ENCODE data around the gene GASK1B.

The GASK1B gene

GRCh38 chr4:158214856-158215255, 42.0 kb upstream of the GASK1B start:
- Histone ChIP-seq H3K36me3 (ENCODE audit: insufficient read depth, low read length) (no peaks in the 10 kb centered on the region), H3K4me1 (ENCODE audit: insufficient read depth, low read length, severe bottlenecking) (no peaks in the 10 kb centered on the region), H3K27ac (ENCODE audit: low read depth, low read length, poor library complexity, severe bottlenecking) (no peak overlapping the region), H3K9ac (ENCODE audit: low read length) (no peak overlapping the region), H3F3A (ENCODE audit: insufficient read depth, low read length) (no peaks in the 10 kb centered on the region), H4K20me1 (ENCODE audit: insufficient read depth, low read length) (no peaks in the 10 kb centered on the region), H3K9me3 (ENCODE audit: low read length) (no peaks in the 10 kb centered on the region), H3K4me3 (ENCODE audit: low read depth, low read length, poor library complexity, severe bottlenecking) (no peak overlapping the region), H2AFZ (ENCODE audit: low read length) (no peak overlapping the region), H3K27me3 (ENCODE audit: insufficient read depth, low read length) (no peaks in the 10 kb centered on the region), H3K4me2 (ENCODE audit: low read length) (no peak overlapping the region), H3K79me2 (ENCODE audit: insufficient read depth, low read length) (no peaks in the 10 kb centered on the region), H3K9me2 (ENCODE audit: low read depth, low read length) (no peaks in the 10 kb centered on the region)
- TF ChIP-seq, protein P1, sequence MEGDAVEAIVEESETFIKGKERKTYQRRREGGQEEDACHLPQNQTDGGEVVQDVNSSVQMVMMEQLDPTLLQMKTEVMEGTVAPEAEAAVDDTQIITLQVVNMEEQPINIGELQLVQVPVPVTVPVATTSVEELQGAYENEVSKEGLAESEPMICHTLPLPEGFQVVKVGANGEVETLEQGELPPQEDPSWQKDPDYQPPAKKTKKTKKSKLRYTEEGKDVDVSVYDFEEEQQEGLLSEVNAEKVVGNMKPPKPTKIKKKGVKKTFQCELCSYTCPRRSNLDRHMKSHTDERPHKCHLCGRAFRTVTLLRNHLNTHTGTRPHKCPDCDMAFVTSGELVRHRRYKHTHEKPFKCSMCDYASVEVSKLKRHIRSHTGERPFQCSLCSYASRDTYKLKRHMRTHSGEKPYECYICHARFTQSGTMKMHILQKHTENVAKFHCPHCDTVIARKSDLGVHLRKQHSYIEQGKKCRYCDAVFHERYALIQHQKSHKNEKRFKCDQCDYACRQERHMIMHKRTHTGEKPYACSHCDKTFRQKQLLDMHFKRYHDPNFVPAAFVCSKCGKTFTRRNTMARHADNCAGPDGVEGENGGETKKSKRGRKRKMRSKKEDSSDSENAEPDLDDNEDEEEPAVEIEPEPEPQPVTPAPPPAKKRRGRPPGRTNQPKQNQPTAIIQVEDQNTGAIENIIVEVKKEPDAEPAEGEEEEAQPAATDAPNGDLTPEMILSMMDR (IDR thresholded peaks at IDR 0.05; ENCODE audit: low read length) = no peak
- TF ChIP-seq EZH2 (IDR thresholded peaks at IDR 0.05; ENCODE audit: borderline replicate concordance, low read length) = no peak

- TF ChIP-seq EZH2 (IDR thresholded peaks at IDR 0.05; ENCODE audit: borderline replicate concordance, low read length) = no peak
- TF ChIP-seq, protein P1 (IDR thresholded peaks at IDR 0.05; ENCODE audit: low read length) = no peak
- H3K4me1 ChIP-seq (ENCODE audit: insufficient read depth, low read length, severe bottlenecking) = no peaks in the 10 kb centered on the region
- H3K36me3 ChIP-seq (ENCODE audit: insufficient read depth, low read length) = no peaks in the 10 kb centered on the region
- H3K9me3 ChIP-seq (ENCODE audit: low read length) = no peaks in the 10 kb centered on the region
- no peak overlapping the region for H2AFZ ChIP-seq (ENCODE audit: low read length)
- H4K20me1 ChIP-seq (ENCODE audit: insufficient read depth, low read length) = no peaks in the 10 kb centered on the region
- no peak overlapping the region for H3K27ac ChIP-seq (ENCODE audit: low read depth, low read length, poor library complexity, severe bottlenecking)
- no peaks in the 10 kb centered on the region for H3K9me2 ChIP-seq (ENCODE audit: low read depth, low read length)
- H3K9ac ChIP-seq (ENCODE audit: low read length) = no peak overlapping the region
- no peaks in the 10 kb centered on the region for H3K79me2 ChIP-seq (ENCODE audit: insufficient read depth, low read length)
- H3K4me3 ChIP-seq (ENCODE audit: low read depth, low read length, poor library complexity, severe bottlenecking) = no peak overlapping the region
- no peaks in the 10 kb centered on the region for H3F3A ChIP-seq (ENCODE audit: insufficient read depth, low read length)
- no peaks in the 10 kb centered on the region for H3K27me3 ChIP-seq (ENCODE audit: insufficient read depth, low read length)
- no peak overlapping the region for H3K4me2 ChIP-seq (ENCODE audit: low read length)
Measured at GRCh38 chr4:158213466-158213865, 40.6 kb upstream of the GASK1B start.

DNA sequence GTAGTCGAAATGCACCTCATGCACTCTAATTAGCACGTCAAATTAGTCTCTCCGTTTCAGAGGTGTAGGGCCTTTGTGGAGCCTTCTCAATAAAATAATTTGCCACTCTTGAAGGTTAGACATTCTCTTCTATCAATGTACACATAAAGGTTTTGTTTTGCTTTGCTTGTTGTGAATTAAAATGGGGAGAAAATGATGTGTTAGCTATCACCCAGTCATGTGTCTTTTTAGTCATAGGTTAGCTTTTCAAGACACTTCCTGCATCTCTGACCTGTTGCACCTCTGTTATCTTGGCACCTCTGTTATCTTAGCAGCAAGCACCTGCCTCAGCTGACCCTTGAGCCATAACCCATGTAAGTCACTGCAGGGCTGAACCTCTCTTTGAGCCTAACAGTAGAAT, 38.4 kb upstream of the GASK1B start:
- Histone ChIP-seq H3F3A (ENCODE audit: insufficient read depth, low read length) (no peaks in the 10 kb centered on the region), H3K27me3 (ENCODE audit: insufficient read depth, low read length) (no peaks in the 10 kb centered on the region), H3K4me2 (ENCODE audit: low read length) (no peak overlapping the region), H3K4me1 (ENCODE audit: insufficient read depth, low read length, severe bottlenecking) (no peaks in the 10 kb centered on the region), H3K9me3 (ENCODE audit: low read length) (no peaks in the 10 kb centered on the region), H3K36me3 (ENCODE audit: insufficient read depth, low read length) (no peaks in the 10 kb centered on the region), H3K27ac (ENCODE audit: low read depth, low read length, poor library complexity, severe bottlenecking) (no peak overlapping the region), H3K9me2 (ENCODE audit: low read depth, low read length) (no peaks in the 10 kb centered on the region), H3K9ac (ENCODE audit: low read length) (no peak overlapping the region), H4K20me1 (ENCODE audit: insufficient read depth, low read length) (no peaks in the 10 kb centered on the region), H2AFZ (ENCODE audit: low read length) (no peak overlapping the region), H3K4me3 (ENCODE audit: low read depth, low read length, poor library complexity, severe bottlenecking) (no peak overlapping the region), H3K79me2 (ENCODE audit: insufficient read depth, low read length) (no peaks in the 10 kb centered on the region)
- no peak for TF ChIP-seq EZH2 (IDR thresholded peaks at IDR 0.05; ENCODE audit: borderline replicate concordance, low read length)
- TF ChIP-seq, protein P1 (IDR thresholded peaks at IDR 0.05; ENCODE audit: low read length) = no peak
